NCI-H2196 (cell line): ENCODE data around the gene ZNF679.
"Not testable (repeated sequence)": the region's sequence is repeated elsewhere in the genome, so short reads cannot be mapped to it uniquely, and the experiment has no call there.

Source experiments
- DNase-seq: peaks from one replicate; lab custom pipeline; 2025; ENCODE audit not compliant: unreplicated experiment; lab: John Stamatoyannopoulos, UW

ZNF679 gene

DNA sequence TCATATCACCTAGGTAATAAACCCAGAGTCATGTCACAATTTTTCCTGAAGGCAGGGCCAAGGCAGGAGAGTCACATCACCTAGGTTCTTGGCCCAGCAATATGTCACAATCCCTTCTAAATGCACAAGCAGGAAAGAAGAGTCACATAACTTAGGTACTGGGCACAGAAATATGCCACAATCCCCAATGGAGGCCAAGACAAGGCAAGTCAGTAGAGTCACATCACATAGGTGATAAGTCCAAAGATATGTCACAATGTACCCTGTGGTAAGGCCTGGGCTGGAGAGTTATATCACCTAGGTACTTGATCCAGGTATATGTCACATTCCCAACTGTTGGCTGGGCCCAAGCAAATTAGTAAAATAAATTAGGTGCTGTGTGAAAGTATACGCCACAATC is at the start of gene ZNF679:
ZNF679 (plus strand) TSS at position 301 of the 400 bp plus-strand sequence. CDS start 20,644 bp downstream, outside the sequence.
- DNase-seq: not testable (repeated sequence)

- no peak for DNase-seq
These were observed 47.3 kb upstream of the ZNF679 start for GRCh38 chr7:64180989-64181388.

DNA sequence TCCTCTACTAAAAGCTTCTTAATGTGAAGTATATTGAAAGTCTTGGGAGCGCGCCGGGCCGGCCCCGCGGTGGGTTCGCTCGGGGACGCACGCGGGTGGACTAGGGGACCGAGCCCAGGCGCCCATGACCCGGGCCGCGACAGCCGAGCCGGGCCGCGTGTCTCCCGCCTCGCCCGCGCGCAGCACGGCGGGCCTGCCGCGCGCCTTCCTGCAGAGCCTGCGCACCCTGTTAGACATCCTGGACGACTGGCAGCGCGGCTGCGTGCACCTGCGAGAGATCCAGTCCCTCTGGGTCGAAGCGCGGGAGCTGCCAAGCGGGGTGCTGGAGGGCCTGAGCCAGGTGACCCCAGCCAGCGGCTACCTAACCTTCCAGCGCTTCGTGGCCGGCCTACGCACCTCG is 46.7 kb upstream of the ZNF679 start:
- DNase-seq: no peak

- no peak for DNase-seq
These were observed 46.1 kb upstream of the ZNF679 start for GRCh38 chr7:64182036-64182790.

DNA sequence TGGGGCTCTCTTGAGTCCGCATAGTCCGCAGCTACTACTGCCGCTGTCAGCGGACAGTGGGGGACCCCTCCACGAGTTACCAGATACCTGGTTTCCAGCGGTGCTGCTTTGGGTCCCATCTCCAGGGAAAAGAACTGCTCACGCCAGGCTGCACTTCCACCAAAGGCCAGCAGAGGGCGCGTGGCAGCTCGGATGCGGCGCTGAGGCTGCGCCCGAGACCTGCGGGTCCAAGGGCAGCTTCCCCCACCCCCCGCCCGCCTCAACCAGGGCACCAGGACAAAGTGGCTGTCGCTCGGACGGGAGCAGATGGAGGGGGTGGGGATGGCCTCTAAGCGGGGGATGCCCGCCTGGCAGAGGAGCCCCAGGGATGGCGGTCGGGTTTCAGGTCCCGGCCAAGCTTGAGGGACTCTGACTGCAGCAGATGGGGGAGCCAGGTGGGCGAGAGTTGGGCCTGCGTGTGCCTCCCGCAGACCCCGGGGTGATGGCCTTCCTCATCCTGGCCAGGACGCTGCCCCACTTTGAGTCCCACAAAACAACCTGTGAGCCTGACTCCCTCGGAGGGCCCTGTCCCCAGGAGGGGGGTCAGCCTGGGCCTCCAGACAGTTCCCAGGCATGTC is 45.0 kb upstream of the ZNF679 start:
- DNase-seq: no peak

DNA sequence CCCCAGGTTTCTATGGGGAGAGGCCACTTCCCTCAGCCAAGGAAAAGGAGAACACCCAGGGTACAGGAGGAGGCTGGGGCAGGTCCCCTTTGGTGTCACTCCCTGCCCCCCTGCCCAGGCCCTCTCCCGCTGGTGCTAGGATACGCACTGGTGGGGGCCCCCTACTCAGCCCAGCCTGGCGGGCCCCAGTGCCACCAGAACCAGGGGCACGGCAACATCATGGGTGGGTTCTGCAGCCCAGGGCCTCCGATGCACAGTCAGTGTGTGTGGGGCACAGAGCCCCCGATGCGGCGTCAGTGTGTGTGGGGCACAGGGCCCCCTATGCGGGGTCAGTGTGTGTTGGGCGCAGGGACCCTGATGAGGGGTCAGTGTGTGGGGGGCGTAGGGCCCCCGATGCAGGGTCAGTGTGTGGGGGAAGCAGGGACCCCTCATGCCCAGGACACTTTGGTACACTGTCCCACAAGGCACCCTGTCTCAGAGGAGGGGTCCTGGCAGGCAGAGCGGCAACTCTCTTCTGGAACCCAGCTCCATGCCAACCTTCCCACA is 44.4 kb upstream of the ZNF679 start:
- no peak for DNase-seq

DNA sequence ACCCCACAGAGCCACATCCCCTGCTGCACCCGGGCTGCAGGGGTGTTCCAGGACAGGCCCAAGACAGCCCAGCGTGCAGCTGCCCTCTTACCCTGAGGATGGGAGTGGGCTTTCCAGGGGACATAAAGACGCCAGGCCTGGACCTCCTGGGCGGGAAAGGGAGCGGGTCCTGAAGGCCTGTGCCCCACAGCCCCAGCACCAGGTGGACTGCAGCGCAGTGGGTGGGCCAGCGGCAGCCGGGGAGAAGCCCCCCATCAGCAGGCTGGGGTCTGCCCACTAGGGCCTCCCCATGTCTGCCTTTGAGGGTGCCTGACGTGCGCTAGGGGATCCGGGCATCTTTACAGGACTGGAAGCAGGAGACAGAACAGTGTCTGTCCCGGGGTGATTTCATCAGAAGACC is 43.9 kb upstream of the ZNF679 start:
- DNase-seq: no peak

DNA sequence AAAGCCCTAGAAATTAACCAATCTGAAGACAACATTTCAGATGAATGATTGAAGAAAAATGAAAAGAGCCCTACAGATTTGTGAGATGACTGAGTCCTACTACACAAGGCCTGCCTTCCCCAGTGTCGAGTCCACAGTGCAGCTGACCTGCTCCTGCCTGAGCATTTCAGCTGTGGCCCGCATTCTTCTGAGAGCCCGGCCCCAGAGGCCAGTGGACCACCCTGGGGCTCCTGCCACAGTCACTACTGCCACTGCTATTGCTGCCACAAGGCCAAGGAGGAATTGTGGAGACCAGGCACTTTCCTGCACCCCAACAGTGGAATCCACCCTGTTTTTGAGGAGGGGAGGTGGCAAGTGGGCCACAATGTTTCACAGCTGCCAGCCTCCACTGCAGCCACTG is 40.9 kb upstream of the ZNF679 start:
- no peak for DNase-seq

DNA sequence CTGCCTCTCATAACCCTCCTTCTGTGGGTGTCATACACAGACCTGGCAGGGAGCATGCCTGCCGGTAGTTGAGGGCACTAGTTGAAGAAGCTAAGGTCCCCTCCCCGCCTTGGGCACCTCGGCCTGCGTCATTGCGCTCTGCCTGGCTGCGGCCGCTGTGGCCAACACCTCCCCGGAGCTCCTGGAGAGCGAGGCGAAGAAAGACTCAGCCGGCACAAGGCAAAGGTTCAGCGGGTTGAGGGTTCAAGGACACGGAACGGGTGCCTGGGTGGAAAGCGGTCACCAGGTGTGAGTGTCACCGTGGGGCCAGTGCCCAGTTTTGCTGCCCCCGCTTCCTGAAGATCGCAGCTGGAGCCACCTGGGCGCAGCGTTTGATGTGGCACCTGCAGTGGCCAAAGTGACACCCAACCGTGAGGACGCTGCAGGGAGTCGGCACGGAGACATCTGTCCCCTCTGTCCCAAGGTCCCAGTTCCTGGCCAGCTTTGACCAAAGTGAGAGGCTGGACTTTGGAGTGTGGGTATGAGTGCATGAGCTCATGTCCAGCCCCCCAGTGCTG is 36.0 kb upstream of the ZNF679 start:
- no peak for DNase-seq

GRCh38 chr7:64192775-64193174 is 35.5 kb upstream of the ZNF679 start:
- DNase-seq: no peak

- no peak for DNase-seq
These were observed 21.4 kb upstream of the ZNF679 start, which contains the start of gene ZNF735 for GRCh38 chr7:64206903-64207302. Gene ZNF735 (plus strand): TSS chr7:64207203. CDS start chr7:64207203, 0 bp downstream.

- not testable (repeated sequence) for DNase-seq
These were observed 8.5 kb upstream of the ZNF679 start for GRCh38 chr7:64219710-64220298.

DNA sequence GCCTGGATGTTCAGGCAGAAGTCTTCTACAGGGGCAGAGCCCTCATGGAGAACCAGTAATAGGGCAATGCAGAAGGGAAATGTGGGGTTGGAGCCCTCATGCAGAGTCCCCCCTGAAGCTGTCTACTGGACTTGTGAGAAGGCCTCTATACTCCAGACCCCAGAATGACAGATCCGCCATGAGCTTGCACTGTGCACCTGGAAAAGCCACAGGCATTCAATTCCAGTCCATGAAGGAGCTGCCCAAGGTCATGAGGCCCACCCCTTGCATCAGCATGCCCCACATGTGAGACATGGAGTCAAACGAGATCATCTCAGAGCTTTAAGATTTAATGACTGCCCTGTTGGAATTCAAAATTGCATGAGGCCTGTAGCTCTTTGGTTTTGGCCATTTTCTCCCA is 4.9 kb upstream of the ZNF679 start:
- no peak for DNase-seq

GRCh38 chr7:64266341-64266919 is 38.2 kb downstream of the ZNF679 start:
- no peak for DNase-seq

DNA sequence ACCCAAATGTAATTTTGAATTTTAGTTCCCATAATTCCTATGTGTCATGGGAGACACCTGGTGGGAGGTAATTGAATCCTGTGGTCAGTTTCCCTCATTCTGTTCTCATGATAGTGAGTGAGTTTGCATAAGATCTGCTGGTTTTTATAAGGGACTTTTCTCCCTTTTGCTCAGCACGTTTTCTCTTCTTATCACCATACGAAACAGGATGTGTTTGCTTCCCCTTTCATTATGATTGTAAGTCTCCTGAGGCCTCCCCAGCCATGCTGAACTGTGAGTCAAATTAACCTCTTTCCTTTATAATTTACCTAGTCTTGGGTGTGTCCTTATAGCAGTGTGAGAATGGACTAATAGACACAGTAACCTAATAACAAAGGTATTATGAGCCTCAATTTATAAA is 49.4 kb downstream of the ZNF679 start:
- no peak for DNase-seq

DNA sequence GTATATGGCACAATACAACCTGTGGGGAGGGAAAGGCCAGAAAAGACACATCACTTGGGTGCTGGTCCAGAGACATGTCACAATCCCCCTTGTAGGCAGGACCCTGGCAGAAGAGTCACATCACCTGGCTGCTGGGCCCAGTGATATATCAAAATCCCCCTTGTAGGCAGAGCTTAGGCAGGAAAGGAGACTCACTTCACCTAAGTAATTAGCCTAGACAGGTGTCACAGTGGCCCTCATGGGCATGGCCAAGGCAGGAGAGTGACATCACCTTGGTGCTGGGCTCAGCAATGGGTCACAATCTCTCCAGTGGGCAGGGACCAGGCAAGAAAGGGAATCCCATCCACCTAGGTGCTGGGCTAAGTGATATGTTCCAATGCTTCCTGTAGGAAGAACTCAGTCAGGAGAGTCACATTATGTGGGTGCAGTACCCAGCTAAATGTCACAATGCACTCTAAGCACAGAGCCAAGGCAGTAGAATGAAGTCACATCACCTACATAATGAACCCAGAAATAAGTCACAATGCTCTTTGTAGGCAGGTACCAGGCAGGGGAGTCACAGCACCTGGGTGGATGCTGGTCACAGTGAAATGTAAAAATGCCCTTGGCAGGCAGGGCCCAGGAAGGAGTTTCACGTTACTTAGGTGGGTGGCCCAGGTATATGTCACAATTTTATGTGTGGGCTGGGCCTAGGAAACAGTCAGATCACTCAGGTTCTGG is 66.6 kb downstream of the ZNF679 start:
- DNase-seq: no peak

GRCh38 chr7:64297418-64297817 is 69.1 kb downstream of the ZNF679 start:
- not testable (repeated sequence) for DNase-seq

DNA sequence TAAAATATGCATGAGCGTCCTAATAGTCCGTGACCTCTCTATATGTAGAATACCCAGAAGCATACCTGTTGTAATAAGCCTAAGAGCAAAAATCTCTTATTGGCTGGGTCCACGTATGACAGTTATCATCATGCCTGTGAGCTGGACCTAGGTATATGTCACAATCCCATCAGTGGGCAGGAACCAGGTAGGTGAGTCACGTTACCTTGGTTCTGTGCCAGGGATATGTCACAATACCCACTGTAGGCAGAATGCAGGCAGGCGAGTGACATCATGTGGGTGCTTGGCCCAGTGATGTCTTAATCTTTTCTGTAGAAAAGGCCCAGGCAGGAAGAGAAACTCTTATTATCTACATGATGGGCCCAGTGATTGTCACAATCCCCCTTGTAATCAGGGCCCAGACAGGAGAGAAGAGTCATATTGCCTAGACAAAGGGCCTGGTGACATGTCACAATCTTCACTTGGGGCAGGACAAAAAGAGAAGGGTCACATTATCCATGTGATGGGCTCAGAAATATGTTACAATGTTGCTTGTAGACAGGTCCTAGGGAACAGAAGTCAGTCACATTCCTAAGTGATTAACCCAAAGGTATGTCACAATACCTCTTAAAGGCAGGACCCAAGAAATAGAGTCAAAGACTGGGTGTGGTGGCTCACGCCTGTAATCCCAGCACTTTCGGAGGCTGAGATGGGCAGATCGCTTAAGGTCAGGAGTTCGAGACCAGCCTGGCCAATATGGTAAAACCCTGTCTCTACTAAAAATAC is 72.5 kb downstream of the ZNF679 start:
- DNase-seq: no peak

- peak; percentile 94 for DNase-seq
These were observed 79.2 kb downstream of the ZNF679 start for GRCh38 chr7:64307254-64308015.
